Mesodermal cell (in vitro differentiated cells): ENCODE data around the gene ATP1A1.

Experiments
- H3K27ac ChIP-seq: 2 replicates; pipeline ENCODE4 v1.7.0; 2013; ENCODE audit warnings: mild to moderate bottlenecking, low read depth, low read length, moderate library complexity; ENCODE audit not compliant: severe bottlenecking
- H3K36me3 ChIP-seq: 2 replicates; pipeline ENCODE4 v1.7.1; 2013; ENCODE audit warnings: mild to moderate bottlenecking, low read length, moderate library complexity; ENCODE audit not compliant: control insufficient read depth, insufficient read depth
- H3K4me1 ChIP-seq: one replicate; pipeline ENCODE4 v1.7.1; 2013; ENCODE audit warnings: mild to moderate bottlenecking, low read length; ENCODE audit not compliant: insufficient read depth, control insufficient read depth, poor library complexity, severe bottlenecking
- H3K4me3 ChIP-seq: 2 replicates; pipeline ENCODE4 v1.7.0; 2013; ENCODE audit warnings: low read length, control low read depth, mild to moderate bottlenecking; ENCODE audit not compliant: insufficient read depth, poor library complexity, severe bottlenecking; ENCODE audit errors: extremely low read depth
- H3K9me3 ChIP-seq: 2 replicates; pipeline ENCODE4 v1.7.1; 2013; ENCODE audit warnings: mild to moderate bottlenecking, low read length, moderate library complexity; ENCODE audit not compliant: control insufficient read depth
- WGBS, 2 experiments: methylation state at CpG; one replicate each; pipeline ENCODE4 v1.1.5; 2013; ENCODE audit warnings: missing lambda C conversion rate in 2 of 2; ENCODE audit not compliant: insufficient coverage in 2 of 2; 5-methylcytosine and 5-hydroxymethylcytosine counted together

Gene ATP1A1

DNA sequence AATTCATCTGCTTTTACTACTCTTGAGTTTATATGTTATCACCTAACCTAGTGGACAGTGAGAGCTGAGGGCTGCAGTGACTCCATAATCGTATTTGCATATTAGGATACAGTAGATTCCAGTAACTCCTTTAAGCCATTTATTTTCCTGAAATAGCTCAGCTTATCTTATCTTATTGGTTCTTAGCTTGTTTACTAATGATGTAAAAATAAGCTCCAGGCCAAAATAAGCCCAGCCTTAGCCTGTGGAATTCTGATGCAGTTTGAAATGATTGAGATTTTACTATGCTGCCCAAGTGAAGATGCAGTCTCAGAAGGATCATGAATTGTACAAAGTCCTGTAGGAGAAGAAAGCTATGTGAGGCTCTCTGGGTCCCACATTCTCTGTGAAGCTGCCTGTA is 18.1 kb downstream of the ATP1A1 start:
- Histone ChIP-seq H3K27ac (no peak overlapping the region), H3K36me3 (peaks cover 96% of the 10 kb centered on the region), H3K4me3 (no peak overlapping the region), H3K4me1 (no peaks in the 10 kb centered on the region), H3K9me3 (no peaks in the 10 kb centered on the region)
- no CpG with 5 or more reads among the region's 1 CpG for WGBS, 2 experiments

DNA sequence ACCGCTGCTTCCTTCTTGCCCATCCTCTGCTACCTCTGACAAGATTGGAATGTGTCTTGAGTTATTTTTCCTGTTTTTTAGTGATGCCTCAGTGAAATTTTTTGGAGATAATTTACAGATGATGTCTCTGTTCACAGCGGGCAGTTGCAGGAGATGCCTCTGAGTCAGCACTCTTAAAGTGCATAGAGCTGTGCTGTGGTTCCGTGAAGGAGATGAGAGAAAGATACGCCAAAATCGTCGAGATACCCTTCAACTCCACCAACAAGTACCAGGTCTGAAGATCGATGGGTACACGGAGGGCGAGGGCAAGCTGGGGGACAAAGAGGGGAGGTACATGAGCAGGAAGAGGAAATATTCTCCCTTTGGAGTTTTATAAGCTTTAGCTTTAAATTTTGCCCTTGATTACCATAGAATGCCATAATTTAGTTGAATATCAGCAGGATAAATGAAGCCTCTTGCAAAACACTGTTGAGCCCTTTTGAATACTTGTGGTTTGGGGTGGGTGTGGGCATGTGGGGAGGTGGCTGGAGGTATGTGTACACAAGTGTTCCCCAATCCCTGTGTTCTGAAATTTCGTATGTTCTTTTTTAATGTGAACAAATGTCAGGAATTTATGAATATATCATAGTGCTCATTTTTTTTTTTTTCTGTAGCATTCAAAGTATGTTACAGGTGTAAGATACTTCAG is 19.8 kb downstream of the ATP1A1 start:
- no peaks in the 10 kb centered on the region for H3K4me1 ChIP-seq
- H3K4me3 ChIP-seq, result no peak overlapping the region
- peaks cover 96% of the 10 kb centered on the region for H3K36me3 ChIP-seq
- H3K9me3 ChIP-seq, result no peaks in the 10 kb centered on the region
- no peak overlapping the region for H3K27ac ChIP-seq
- no CpG with 5 or more reads among the region's 10 CpGs for WGBS, 2 experiments

DNA sequence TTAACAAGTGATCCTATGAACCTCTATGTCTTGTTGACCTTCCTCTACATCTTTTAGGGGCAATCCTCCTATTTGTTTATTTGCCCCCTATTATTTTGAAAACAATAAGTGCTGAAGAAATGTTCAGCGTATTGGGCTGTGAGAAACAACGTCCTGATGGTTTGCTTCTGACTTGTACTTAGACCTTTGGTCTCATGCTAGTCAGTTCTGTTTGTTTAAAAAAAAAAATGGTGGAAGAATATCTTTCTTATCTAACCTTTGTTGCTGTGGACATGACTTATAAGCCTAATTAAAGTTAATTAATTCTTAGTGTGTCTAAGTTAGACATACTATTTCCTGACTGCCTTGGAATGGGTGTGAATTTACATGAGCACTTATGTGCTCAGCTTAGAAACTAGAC is 20.7 kb downstream of the ATP1A1 start:
- WGBS, 2 experiments, result no CpG with 5 or more reads among the region's 2 CpGs
- Histone ChIP-seq H3K4me1 (no peaks in the 10 kb centered on the region), H3K4me3 (no peak overlapping the region), H3K27ac (no peak overlapping the region), H3K36me3 (peaks cover 96% of the 10 kb centered on the region), H3K9me3 (no peaks in the 10 kb centered on the region)

DNA sequence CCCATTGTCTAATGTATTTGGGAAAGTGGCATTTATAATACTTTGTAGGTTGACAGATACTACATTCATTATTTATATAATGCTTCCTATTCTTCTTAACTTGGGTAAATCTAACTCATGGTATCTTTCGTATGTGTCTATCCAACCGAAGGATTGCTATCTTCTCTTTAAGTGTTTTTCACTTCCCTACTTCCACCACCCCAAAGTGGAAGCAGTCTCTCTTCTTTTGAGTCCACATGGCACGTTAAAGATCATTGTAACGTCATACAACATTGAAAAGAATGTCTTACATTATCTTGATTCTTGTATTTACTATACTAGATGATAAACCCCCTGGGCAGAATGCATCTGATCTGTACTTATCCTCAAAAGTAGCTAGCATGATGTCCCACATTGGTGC is 21.2 kb downstream of the ATP1A1 start:
- Histone ChIP-seq H3K4me1 (no peaks in the 10 kb centered on the region), H3K27ac (no peak overlapping the region), H3K4me3 (no peak overlapping the region), H3K36me3 (peaks cover 96% of the 10 kb centered on the region), H3K9me3 (no peaks in the 10 kb centered on the region)
- WGBS, 2 experiments, result 96 to 100% methylated on average over 2 to 3 of the region's 4 CpGs

DNA sequence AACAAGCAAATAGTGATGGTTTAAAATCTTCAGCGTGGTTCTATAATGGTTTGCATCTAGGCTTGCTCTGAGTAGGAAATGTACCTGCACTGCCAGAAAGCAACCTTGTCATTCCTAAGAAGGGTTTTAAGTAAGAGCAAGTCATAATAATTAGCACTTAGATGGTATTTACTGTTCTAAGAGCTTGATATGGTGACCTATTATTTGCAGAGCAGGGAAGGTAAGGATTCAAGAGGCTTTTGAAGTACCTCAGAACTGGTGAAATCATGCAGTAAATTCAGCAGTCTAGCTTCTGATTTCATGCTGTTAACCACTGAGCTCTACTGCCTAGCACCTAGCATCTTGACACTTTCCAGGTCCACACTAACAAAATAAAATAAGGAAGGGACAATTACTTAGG is 23.7 kb downstream of the ATP1A1 start:
- whole genome bisulfite sequencing, 2 experiments, result 92 to 100% methylated on average over 1 of the region's 1 CpG
- H3K27ac ChIP-seq, result no peak overlapping the region
- no peaks in the 10 kb centered on the region for H3K4me1 ChIP-seq
- no peak overlapping the region for H3K4me3 ChIP-seq
- H3K9me3 ChIP-seq, result no peaks in the 10 kb centered on the region
- H3K36me3 ChIP-seq, result peaks cover 96% of the 10 kb centered on the region

DNA sequence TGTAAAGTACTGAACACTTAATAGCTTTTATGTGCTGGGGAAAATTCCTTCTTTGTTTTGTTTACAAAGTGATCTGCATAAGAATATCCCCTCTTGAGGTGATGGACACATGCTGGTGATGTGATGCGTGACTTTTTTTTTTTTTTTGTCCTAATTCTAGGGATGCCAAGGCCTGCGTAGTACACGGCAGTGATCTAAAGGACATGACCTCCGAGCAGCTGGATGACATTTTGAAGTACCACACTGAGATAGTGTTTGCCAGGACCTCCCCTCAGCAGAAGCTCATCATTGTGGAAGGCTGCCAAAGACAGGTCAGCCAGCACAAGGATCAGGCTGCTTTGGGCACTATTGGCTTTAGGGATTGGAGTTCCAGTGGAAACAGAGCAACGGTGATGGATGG is 24.7 kb downstream of the ATP1A1 start:
- Histone ChIP-seq H3K36me3 (peaks cover 96% of the 10 kb centered on the region), H3K9me3 (no peaks in the 10 kb centered on the region), H3K4me3 (no peak overlapping the region), H3K4me1 (no peaks in the 10 kb centered on the region), H3K27ac (no peak overlapping the region)
- WGBS, 2 experiments, result 90 to 94% methylated on average over 2 to 5 of the region's 5 CpGs

DNA sequence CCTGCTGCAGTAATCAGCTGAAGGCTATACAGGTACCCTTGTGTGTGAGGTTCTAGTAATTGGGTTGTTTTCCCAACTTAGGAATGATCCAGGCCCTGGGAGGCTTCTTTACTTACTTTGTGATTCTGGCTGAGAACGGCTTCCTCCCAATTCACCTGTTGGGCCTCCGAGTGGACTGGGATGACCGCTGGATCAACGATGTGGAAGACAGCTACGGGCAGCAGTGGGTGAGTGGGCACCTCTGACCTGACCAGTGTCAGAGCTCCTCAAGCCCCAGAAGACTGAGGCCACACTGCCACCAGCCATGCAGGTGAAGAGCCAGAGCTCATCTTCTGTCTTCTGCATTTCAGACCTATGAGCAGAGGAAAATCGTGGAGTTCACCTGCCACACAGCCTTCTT is 27.7 kb downstream of the ATP1A1 start:
- no peaks in the 10 kb centered on the region for H3K9me3 ChIP-seq
- peaks cover 100% of the 10 kb centered on the region for H3K36me3 ChIP-seq
- H3K4me1 ChIP-seq, result no peaks in the 10 kb centered on the region
- no peak overlapping the region for H3K27ac ChIP-seq
- 97 to 100% methylated on average over 6 of the region's 6 CpGs for WGBS, 2 experiments
- H3K4me3 ChIP-seq, result no peak overlapping the region

DNA sequence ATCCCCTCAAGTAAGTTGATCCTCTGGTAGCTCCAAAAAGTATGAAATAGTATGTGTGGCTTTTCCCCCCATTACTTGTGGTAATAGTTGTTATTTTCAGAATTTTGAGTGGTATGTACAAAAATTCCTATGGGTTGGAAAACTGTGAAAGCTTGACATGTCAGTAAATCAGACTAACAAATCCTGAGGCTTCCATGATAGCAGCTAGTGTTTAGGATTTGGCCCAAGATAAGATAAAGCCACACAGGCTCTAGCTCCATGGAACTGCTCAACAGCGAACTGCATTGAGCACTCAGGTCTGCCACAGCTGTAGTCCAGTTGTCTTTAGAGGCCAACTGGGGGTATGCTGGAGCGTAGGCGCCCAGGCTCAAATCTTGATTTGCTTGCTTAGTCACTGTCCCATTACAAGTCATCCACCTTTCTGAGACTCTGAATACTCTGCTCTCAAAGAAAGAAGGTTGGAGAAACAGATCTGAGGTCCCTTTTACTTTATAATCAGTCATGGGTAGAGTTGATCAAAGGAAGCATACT is 28.7 kb downstream of the ATP1A1 start:
- Histone ChIP-seq H3K4me1 (no peaks in the 10 kb centered on the region), H3K4me3 (no peak overlapping the region), H3K27ac (no peak overlapping the region), H3K36me3 (peaks cover 100% of the 10 kb centered on the region), H3K9me3 (no peaks in the 10 kb centered on the region)
- 87 to 92% methylated on average over 2 to 3 of the region's 3 CpGs for WGBS, 2 experiments

DNA sequence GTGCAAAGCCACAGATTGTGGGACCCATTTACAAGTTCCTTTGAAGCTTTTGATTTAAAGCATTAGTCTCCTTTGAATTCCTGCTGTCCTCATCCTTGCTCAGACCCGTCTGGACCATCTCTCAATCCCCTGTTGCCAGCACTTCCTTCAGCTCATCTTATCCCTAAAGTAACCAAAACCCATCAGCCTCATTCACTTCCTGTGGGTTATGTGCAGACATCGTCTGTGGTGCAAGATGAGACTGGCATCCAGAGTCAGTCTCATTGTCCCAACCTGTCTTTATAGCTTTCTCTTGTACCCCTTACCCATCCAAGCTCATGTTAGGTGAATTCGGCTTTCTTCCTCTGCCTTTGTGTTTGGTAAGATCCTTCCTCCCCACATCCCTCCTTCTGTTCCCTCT is 29.3 kb downstream of the ATP1A1 start:
- Histone ChIP-seq H3K4me1 (no peaks in the 10 kb centered on the region), H3K36me3 (peaks cover 100% of the 10 kb centered on the region), H3K9me3 (no peaks in the 10 kb centered on the region), H3K4me3 (no peak overlapping the region), H3K27ac (no peak overlapping the region)
- WGBS, 2 experiments, result 96 to 100% methylated on average over 3 of the region's 3 CpGs

DNA sequence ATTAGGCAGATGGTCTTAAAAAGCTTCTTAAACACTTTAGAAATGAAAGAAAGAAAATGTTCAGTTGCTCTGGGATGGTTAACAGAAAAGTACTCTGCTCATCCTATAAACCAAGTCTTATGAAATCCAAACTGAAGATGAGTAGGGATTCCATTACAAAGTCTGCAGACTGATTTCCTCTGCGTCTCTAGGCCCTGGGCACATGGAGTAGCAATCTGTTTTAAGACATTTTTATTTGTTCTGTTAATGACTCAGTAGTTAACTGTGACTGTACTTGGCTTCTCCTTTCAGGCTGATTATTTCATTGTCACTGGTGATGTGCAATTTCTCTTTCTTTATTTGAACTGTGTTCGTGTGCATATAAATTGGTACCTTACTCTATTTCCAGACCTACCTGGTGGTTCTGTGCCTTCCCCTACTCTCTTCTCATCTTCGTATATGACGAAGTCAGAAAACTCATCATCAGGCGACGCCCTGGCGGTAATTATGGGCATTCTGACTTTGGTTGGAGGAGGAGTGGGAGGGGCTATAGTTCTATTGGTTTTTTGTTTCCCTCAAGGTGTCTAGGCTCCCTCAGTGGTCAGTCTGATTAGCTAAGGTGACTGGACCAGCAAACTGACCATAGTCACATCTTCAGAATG is 30.6 kb downstream of the ATP1A1 start:
- Histone ChIP-seq H3K36me3 (peaks cover 98% of the 10 kb centered on the region), H3K4me3 (no peak overlapping the region), H3K27ac (no peak overlapping the region), H3K9me3 (no peaks in the 10 kb centered on the region), H3K4me1 (no peaks in the 10 kb centered on the region)
- 100% methylated on average over 1 to 2 of the region's 7 CpGs for WGBS, 2 experiments

DNA sequence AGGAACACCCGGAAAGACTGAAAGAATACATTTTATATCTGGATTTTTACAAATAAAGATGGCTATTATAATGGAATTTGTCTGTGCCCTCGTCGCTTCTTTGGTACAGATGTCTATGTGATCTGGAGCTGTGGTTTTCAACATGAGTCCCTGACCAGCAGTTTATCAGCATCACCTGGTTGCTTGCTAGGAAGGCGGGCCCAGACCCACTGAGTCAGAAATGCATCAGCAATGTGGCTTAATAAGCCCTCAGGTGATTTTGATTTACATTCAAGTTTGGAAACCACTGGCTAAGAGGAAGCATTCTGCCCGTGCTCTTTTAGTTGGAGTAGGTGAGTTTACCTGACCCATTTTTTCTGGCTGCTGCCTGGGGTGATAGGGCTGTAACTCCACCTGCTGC is 31.7 kb downstream of the ATP1A1 start:
- Histone ChIP-seq H3K9me3 (no peaks in the 10 kb centered on the region), H3K4me3 (no peak overlapping the region), H3K4me1 (no peaks in the 10 kb centered on the region), H3K27ac (no peak overlapping the region), H3K36me3 (peaks cover 95% of the 10 kb centered on the region)
- WGBS, 2 experiments, result 100% methylated on average over 2 to 4 of the region's 5 CpGs
